ENCODE data around the gene CACNB3. TPM values are rescaled to one million over a fixed set of nuclear protein-coding genes. Genes with fewer than 3 reads are reported as not detected.

Gene CACNB3
- total and polyA plus RNA-seq, 2 donors (not counting 1 experiment from before 2014, with no cell fraction given): 1.6 to 4.0 TPM

- H2AFZ ChIP-seq (ENCODE audit: insufficient read depth, low read depth, low read length, poor library complexity, severe bottlenecking): no peak overlapping the region
- no peaks in the 10 kb centered on the region for H3K9me3 ChIP-seq (ENCODE audit: control extremely low read depth in 1 of 3, control insufficient read depth in 2 of 3, insufficient read depth in 1 of 3, low read length in 2 of 3)
- H4K20me1 ChIP-seq (ENCODE audit: control insufficient read depth, insufficient read depth, low read length, poor library complexity, severe bottlenecking): no peaks in the 10 kb centered on the region
- WGBS (ENCODE audit: insufficient coverage): 38% methylated on average over 3 of the region's 12 CpGs
- peaks cover 0 to 4% (median 0%) of the 10 kb centered on the region in 4 experiments for H3K27me3 ChIP-seq (replicated peaks in 1 of 4; ENCODE audit: control extremely low read depth in 1 of 4, control insufficient read depth in 3 of 4, insufficient read depth in 4 of 4, low read length in 3 of 4)
- no peak overlapping the region for H3K9ac ChIP-seq (ENCODE audit: low read length)
- H3K4me3 ChIP-seq (ENCODE audit: control extremely low read depth in 1 of 5, extremely low read depth in 1 of 5, insufficient read depth in 1 of 5, low read depth in 2 of 5, low read length in 4 of 5): no peak overlapping the region
- Mint-ChIP-seq H3K4me3 (no peak overlapping the region), H3K27me3 (peaks cover 13% of the 10 kb centered on the region), H3K9me3 (ENCODE audit: insufficient read depth) (no peaks in the 10 kb centered on the region), H3K27ac (no peak overlapping the region), H3K4me1 (peaks cover 9% of the 10 kb centered on the region)
- intact Hi-C loops (cut with micrococcal nuclease): loop anchor here (1.0 kb wide), 1 partner anchor 43 kb away; no protein-coding TSS in a partner anchor
- peak; percentile 76 for DNase-seq
- H3K4me1 ChIP-seq (ENCODE audit: control insufficient read depth in 2 of 2, insufficient read depth in 2 of 2, low read length in 2 of 2): peaks cover 5% of the 10 kb centered on the region in 2 donors
- ChIA-PET POLR2A (interaction anchor here (0.5 kb wide), 1 partner anchor 518 kb away, joined by 4 read pairs; no protein-coding TSS in a partner anchor), CTCF (interaction anchor here (0.7 to 7.9 kb wide), 18 partner anchors 9 to 1142 kb away, joined by 3 to 177 read pairs (median 4); partner anchors contain the start of gene KANSL2)
- ATAC-seq (ENCODE audit: low read depth): peak; percentile 88
- no peaks in the 10 kb centered on the region for H3K79me2 ChIP-seq (ENCODE audit: control insufficient read depth, insufficient read depth, low read length)
- H3K36me3 ChIP-seq (replicated peaks in 1 of 2; ENCODE audit: control extremely low read depth in 1 of 2, control insufficient read depth in 1 of 2, extremely low read depth in 1 of 2, insufficient read depth in 2 of 2, low read length in 1 of 2): no peaks in the 10 kb centered on the region
- no peak overlapping the region for H3K27ac ChIP-seq (ENCODE audit: low read length in 2 of 2)
- H3K4me2 ChIP-seq (replicated peaks; ENCODE audit: low read depth, low read length, poor library complexity, severe bottlenecking): no peak overlapping the region
- TF ChIP-seq EZH2 (IDR thresholded peaks at IDR 0.05; ENCODE audit: borderline replicate concordance, insufficient read depth, low read depth, low read length, poor library complexity, severe bottlenecking): no peak
- TF ChIP-seq, protein P1, sequence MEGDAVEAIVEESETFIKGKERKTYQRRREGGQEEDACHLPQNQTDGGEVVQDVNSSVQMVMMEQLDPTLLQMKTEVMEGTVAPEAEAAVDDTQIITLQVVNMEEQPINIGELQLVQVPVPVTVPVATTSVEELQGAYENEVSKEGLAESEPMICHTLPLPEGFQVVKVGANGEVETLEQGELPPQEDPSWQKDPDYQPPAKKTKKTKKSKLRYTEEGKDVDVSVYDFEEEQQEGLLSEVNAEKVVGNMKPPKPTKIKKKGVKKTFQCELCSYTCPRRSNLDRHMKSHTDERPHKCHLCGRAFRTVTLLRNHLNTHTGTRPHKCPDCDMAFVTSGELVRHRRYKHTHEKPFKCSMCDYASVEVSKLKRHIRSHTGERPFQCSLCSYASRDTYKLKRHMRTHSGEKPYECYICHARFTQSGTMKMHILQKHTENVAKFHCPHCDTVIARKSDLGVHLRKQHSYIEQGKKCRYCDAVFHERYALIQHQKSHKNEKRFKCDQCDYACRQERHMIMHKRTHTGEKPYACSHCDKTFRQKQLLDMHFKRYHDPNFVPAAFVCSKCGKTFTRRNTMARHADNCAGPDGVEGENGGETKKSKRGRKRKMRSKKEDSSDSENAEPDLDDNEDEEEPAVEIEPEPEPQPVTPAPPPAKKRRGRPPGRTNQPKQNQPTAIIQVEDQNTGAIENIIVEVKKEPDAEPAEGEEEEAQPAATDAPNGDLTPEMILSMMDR (IDR thresholded peaks at IDR 0.05): peak; percentile 98
Measured at GRCh38 chr12:48795550-48796455, 22.5 kb upstream of the CACNB3 start.

- POLR2A ChIA-PET: no interaction called here
- Histone ChIP-seq H3K9me3 (ENCODE audit: control extremely low read depth in 1 of 3, control insufficient read depth in 2 of 3, insufficient read depth in 1 of 3, low read length in 2 of 3) (no peaks in the 10 kb centered on the region), H3K4me2 (replicated peaks; ENCODE audit: low read depth, low read length, poor library complexity, severe bottlenecking) (no peak overlapping the region), H3K27ac (ENCODE audit: low read length in 2 of 2) (no peak overlapping the region), H3K79me2 (ENCODE audit: control insufficient read depth, insufficient read depth, low read length) (no peaks in the 10 kb centered on the region), H3K9ac (ENCODE audit: low read length) (no peak overlapping the region), H3K36me3 (replicated peaks in 1 of 2; ENCODE audit: control extremely low read depth in 1 of 2, control insufficient read depth in 1 of 2, extremely low read depth in 1 of 2, insufficient read depth in 2 of 2, low read length in 1 of 2) (no peaks in the 10 kb centered on the region), H3K4me3 (ENCODE audit: control extremely low read depth in 1 of 5, extremely low read depth in 1 of 5, insufficient read depth in 1 of 5, low read depth in 2 of 5, low read length in 4 of 5) (no peak overlapping the region), H3K27me3 (replicated peaks in 1 of 4; ENCODE audit: control extremely low read depth in 1 of 4, control insufficient read depth in 3 of 4, insufficient read depth in 4 of 4, low read length in 3 of 4) (peaks cover 0 to 3% (median 0%) of the 10 kb centered on the region in 4 experiments), H4K20me1 (ENCODE audit: control insufficient read depth, insufficient read depth, low read length, poor library complexity, severe bottlenecking) (no peaks in the 10 kb centered on the region), H3K4me1 (ENCODE audit: control insufficient read depth in 2 of 2, insufficient read depth in 2 of 2, low read length in 2 of 2) (peaks cover 5% of the 10 kb centered on the region in 2 donors), H2AFZ (ENCODE audit: insufficient read depth, low read depth, low read length, poor library complexity, severe bottlenecking) (no peak overlapping the region)
- Mint-ChIP-seq H3K4me3 (no peak overlapping the region), H3K4me1 (peaks cover 9% of the 10 kb centered on the region), H3K27ac (no peak overlapping the region), H3K9me3 (ENCODE audit: insufficient read depth) (no peaks in the 10 kb centered on the region), H3K27me3 (peaks cover 13% of the 10 kb centered on the region)
- DNase-seq: no peak
- intact Hi-C loops (cut with micrococcal nuclease): loop anchor here (1.0 kb wide), 1 partner anchor 44 kb away; no protein-coding TSS in a partner anchor
- CTCF ChIA-PET: interaction anchor here (0.8 to 7.9 kb wide), 7 partner anchors 12 to 1141 kb away, joined by 3 to 177 read pairs (median 3); no protein-coding TSS in a partner anchor
- WGBS (ENCODE audit: insufficient coverage): 93% methylated on average over 2 of the region's 3 CpGs
- no peak for TF ChIP-seq EZH2 (IDR thresholded peaks at IDR 0.05; ENCODE audit: borderline replicate concordance, insufficient read depth, low read depth, low read length, poor library complexity, severe bottlenecking)
- TF ChIP-seq, protein P1 (IDR thresholded peaks at IDR 0.05): no peak
- no peak for ATAC-seq (ENCODE audit: low read depth)
Measured at GRCh38 chr12:48796976-48797375, 21.3 kb upstream of the CACNB3 start.
